Raji (cell line): ENCODE measurements around the gene LCN10.

Experiments
- POLR2A ChIP-seq: IDR thresholded peaks from 2 replicates; pipeline ENCODE4 v1.6.1; 2011; ENCODE audit warnings: low read depth, low read length, control low read depth; ENCODE audit not compliant: insufficient read depth

LCN10 gene

DNA sequence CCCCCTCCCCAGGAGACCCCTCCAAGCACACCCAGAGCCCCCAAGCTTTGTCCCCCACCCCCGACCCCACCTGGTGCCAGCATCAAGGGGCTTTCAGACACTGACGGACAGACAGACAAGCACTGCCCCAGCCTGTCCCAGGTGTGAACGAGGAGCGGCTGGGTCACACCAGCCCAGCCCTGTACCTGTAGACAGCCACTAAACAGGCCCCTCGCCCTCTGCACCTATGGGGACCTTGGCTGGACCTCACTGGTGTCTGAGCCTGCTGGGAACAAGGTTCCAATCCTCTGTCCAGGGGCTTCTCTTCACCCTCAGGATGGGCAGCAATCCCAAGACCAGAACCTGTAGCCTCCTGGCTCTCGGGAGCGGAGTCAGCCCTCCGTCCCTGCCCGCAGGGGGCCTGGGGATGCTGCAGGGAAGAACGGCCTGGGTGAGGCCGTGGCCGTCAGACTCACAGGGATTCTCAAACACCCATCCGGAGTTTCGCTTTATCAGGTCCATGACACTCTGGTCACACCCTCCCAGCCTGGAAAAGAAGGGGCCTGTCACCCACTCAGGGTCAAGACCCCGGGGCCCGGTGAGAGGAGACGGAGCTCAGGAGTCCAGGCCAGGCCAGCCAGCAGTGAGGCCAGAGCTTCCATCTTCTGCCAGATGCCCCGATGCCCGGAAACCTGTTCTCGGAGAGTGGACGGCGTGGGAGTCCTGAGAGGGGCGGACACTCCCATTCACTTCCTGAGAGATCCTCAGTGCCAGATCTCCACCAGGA is 2.8 kb upstream of the LCN10 start:
- TF ChIP-seq POLR2A = no peak

DNA sequence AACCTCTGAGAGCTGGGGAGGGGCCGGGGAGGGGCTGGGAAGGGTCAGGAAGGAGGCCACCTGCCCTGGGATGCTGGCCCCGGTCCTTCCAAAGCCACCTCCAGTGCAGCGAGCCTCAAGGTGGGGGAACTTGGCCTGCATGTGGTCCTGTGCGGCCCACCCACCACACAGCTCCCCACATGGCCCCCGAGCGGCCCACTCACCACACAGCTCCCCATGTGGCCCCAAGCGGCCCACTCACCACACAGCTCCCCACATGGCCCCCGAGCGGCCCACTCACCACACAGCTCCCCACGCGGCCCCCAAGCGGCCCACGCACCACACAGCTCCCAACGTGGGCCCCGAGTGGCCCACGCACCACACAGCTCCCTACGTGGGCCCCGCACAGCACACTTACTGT is 2.0 kb upstream of the LCN10 start:
- TF ChIP-seq POLR2A = no peak

DNA sequence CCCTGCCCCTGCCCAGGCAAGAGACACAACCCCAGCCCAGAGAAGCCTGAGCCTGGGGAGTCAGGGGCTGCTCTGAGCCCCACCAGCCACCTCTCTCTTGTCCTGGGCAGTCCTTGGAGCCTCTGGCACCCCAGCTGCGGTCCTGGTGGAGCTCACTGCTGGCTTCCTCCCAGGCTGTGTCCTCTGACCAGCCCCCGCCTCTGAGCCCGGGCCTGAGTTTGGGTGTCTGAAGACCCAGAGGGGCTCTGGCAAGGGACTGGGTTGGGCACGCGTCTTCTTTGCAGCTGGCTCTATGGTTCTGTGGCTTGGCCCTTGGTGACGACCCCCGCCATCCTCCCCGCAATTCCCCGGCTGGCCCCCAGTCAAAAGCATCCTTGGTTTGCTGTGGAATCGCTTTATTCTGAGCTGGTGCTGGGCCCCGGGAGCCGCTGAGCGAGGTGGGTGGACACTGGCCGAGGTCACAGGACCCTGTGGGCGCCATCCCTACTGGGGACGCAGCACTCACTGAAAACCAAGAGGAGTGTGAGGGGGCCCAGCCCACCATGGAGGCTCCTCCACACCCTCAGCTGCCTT is 985 bp upstream of the LCN10 start:
- TF ChIP-seq POLR2A = no peak

DNA sequence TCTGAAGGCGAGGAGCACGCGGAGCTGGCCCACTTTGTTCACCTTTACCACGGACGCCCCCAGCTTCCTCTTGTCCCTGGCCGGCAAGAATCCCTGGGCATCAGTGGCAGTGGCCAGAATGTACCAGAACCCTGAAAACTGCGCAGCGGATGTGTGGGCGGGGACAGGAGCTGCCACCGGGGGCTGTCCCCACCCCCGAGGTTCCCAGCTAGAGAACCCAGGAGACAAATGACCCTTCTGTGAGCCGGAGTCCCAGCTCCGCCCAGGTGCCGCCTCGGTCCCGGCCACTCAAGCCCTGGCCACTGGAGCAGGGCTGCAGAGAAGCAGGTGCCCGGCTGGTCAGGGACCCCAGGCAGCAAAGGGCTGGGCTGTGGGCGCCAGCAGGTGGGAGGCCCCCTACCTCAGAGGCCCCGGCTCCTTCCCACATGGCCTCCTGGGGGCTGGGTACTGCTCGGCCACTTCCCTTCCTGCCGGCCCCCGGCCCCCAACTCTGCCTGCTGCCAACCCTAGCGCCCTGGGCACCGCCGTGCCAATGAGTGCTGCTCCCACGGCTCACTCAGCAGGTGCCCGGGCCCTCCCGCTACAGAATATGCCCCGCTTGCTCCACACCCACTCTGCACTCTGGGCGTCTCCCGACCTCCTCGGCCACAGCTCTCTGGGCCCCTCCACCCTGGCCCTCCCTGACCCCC is 713 bp downstream of the LCN10 start:
- TF ChIP-seq POLR2A = no peak

DNA sequence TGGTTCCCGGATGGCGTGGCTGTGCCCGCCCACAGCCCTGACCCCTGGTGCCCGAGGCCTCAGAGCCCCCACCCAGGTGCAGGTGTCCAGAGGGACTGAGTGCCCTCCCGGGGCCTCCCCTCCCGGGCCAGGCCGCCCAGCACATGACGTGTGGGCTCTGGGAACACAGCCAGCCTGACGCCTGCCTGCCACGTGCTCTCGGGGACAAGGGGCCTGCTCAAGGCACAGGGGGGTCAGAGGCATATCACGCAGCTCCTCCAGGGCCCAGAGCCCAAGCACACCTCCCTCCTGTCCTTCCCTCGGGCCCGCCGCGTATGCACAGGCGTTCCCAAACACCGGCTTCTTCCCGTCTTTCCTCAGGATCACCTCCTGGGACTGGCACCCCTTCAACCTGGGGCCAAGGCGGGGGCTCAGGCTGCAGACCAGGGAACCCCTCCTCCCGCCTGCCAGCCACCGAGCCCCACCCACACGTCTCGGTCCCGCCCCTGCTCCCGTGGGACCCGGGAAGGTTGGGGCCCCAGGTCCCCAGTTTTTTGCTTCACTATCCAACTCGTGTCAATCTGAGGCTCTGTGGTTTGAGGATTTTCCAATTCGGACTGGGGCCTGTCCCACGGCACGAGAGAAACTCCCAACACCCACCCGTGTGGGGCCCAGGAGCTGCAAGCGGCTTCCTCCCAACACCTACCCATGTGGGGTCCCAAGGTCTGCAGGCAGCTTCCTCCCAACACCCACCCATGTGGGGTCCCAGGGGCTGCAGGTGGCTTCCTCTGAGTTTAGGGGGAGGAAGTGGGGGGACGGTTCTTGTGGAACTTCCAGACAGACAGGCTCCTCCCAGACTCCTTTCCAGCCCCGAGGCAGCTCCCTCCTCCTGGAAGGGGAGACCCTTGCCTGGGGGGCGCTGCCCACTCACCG is 1.5 kb downstream of the LCN10 start:
- no peak for TF ChIP-seq POLR2A

DNA sequence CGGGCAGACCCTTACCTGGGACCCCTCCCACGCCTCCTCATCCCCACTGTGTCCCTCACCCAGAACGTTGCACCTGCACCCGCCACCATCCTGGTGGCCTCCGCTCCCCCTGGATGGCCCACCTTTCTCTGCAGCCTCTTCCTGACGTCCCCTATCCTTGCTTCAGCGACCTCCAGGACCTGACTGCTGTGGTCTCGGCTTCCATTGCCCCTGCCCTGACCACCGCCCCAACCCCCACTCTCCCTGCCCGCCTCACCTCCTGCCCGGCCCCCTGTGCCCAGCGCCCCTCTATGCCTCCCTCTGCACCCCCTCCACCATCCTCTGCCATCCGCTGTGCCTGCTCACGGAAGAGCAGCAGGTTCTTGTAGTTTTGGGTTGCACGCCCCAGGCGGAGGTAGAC is 2.2 kb downstream of the LCN10 start:
- TF ChIP-seq POLR2A = no peak

DNA sequence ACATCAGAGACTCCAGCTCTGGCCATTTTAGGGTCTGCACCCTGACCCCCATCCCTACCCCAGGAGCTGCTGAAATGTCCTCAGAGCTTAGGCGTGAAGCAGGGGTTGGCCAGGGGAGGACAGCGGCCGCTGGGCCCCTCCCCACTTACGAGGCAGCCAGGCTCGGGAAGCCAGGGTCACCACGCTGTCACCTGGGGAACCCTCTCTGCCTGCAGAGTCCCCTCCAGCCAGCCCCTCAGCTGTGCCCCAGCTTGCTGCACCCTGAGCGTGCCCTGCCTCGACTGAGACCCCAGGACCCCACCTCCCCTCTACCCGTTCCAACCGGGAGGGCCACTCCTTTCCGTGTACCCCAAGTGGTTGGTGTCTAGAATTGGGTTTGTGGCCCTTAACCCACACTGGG is 2.7 kb downstream of the LCN10 start:
- no peak for TF ChIP-seq POLR2A

DNA sequence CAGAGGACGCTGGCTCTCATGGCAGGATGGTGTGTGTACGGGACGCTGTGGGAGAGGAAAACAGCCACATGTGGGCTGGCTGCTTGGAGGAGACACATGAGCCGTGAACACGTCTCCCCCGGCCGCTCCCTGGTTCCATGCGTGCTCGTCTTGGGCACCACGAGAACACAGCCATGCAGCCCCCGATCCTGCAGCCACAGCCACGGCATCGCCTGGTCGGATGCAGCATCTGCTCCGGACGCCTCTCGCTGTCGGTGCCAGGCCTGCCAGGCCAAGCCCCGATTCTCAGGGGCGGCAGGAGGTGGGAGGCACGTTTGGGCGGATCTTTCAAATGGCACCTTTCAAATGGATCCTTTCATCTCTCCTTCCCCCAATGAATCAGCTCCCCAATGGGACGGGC is 3.2 kb downstream of the LCN10 start:
- TF ChIP-seq POLR2A = no peak

DNA sequence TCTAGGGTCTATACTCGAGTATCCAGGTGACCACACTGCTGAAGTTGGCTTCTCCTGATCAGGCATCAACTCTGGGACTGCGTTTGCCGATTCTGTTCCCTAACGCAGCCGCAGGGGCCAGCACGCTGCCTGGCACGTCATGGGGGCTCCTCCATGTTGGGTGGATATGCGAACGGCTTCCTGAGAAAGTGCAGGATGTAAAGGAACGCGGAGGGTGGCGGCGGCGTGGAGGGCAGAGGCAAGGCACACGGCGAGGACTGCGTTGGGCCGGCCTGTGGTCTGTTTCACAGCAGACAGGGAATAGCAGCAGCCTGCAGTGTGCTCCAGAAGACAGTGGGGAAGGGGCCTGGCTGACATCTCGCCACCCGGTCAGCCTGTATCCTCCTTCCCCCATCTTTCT is 3.8 kb downstream of the LCN10 start:
- TF ChIP-seq POLR2A = no peak

DNA sequence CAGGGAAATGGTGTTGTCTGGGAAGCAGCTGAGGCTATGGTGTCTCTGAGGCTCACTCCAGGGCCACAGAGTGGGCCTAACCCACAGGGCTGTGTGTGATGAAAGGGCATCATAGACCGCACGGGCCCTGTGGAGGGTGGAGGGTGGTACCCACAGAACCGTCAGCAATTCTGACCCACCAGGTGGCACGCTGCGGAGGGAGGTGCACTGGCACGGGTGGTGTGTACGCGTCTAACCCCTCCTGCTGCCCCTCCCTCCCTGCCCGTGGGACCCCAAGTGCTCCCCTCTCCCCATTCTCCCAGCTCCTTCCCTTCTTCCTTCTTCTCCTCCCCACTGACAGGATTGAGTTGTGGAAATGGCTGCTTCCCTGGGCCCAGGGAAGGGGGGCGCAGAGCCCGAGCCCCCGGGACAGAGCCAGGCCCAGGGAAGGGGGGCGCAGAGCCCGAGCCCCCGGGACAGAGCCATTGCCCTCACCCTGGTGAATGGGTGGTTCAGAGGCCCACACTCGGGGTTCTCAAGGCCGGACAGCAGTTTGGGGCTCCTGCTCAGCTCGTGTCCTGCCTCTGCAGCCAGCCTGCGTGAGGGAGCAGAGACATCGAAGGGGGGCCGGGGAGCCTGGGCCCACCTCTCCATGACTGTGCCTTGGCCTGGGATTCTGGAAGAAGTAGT is 6.8 kb downstream of the LCN10 start:
- TF ChIP-seq POLR2A = no peak

DNA sequence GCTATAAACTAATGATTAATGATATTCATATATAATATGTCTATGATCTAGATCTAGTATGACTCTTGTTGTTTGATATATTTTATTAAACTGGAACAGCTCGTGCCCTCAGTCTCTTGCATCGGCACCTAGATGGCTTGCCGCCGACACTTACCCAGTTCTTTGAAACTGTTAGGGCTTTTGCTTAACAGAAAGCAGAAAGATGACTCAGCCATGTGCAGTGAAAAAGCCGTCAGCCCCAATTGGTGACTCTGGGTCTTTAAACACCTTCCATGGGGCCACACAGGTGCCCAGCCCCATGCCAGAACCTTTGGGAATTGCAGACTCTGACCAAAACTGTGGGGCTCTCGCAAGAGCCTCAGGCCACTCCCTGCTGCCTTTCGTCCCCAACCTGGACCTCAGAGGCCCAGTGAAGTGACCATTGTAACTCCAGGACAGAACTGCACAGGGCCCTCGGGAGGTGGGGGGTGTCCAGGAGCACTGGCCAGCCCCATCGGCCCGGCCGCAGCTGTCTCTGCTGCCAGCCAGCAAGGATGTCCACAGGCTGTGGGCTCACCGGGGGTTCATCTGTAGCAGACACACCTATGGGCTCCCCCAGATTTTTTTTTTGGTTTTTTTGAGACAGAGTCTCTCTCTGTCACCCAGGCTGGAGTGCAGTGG is 7.8 kb downstream of the LCN10 start:
- TF ChIP-seq POLR2A = no peak

DNA sequence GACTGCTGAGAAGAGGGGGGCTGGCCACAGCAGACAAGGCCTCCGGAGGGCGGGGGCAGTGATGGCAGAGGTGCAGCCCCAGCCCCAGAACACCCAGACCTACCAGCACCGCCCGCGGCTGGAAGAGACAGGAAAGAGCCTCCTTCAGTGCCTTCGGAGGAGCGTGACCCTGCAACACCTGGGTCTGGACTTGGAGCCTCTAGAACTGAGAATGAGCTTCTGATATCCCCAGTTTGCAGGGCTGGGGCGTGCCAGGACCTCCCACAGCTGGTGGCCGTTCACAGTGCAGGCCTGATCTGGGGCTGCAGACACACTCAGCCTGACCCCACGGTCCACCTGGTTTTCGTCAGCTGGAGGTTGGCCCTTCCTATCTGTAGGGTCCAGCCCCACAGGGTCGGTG is 9.1 kb downstream of the LCN10 start:
- TF ChIP-seq POLR2A = no peak

DNA sequence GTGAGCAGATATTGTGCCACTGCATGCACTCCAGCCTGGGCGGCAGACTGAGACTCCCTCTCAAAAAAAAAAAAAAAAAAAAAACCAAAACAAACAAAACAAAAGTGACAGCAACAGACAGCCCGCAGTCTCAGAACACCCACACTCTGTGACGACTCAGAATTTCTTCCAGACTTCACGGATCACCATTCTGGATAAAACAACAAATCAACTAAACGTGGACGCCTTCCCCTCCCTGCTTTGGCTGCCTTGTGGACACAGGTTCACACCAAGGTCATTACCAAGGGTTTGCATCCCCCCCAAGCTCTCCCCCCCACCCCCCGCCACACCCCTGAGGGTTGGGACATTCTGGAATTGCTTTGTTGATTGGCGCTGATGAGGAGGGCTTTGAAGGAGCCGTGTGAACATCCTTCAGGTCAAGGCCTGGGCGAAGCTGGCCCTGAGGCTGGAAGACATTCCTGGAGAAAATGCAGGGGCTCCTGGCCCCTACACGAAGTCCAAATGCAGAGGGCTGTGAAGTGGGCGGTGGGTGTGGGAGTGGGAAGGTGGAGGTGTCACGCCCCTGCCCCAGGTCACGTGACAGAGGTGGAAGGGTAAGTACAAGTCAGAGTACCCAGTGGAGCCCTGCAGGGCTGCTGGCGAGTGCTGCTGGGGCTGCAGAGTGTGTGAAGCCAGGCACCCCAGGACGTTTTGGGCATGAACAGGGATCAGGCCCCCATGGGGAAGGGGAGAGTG is 10.1 kb downstream of the LCN10 start:
- TF ChIP-seq POLR2A = no peak

DNA sequence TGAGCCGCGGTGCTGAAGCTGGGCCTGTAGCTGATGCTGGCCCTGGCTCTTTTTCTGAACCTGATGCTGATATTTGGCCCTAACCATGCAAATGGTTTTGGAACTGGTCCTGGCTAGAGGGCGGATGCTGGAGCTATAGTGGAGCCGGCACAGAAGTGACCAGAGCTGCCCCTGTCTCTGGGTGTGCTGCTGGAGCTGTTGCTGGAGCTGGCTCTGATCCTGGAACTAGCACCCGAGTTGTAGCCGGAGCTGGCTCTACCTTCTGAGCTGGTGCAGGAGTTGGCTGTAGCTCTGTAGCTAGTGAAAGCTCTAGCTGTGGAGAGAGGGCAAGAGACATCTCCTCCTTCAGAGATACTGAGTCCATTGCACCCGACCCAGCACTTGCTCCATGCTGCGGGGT is 12.8 kb downstream of the LCN10 start:
- no peak for TF ChIP-seq POLR2A
